K562 (cell line): ENCODE data around the gene WDR13. TPM values are rescaled to one million over a fixed set of nuclear protein-coding genes. Genes with fewer than 3 reads are reported as not detected.
A peak's percentile ranks its signal among the peaks of the same experiment; 100 is the strongest.

Source experiments
- ATAC-seq: fragments of 200-7000 bp; cut with Tn5 transposase; 3 replicates; pipeline ENCODE4 v1.9.1; 2020; ENCODE audit warnings: moderate library complexity
- BruUV-seq: library from RNA; stranded (reverse); fragments of 400-500 nt; replicated peaks from 2 replicates; lab custom pipeline; 2021; lab: Mats Ljungman, UMichigan
- CTCF ChIA-PET: fragments of 300-600 bp; formaldehyde crosslinking; extraction: SDS; loops from one replicate; lab custom pipeline; 2021; ENCODE audit warnings: low intra/inter-chr PET ratio; lab: Yijun Ruan, JAX
- POLR2A ChIA-PET: fragments of 300-600, 350-650 bp; sonication (Branson Sonifier 250); formaldehyde crosslinking; extraction: SDS; loops from one replicate; lab custom pipeline; 2021; ENCODE audit warnings: antibody characterized with exemption, inconsistent platforms; lab: Yijun Ruan, JAX
- DNase-seq, 4 experiments: peaks; one replicate each; pipeline versions ENCODE4 v3.0.0 to v3.0.0-alpha.2; 2011 to 2018; ENCODE audit warnings: low spot score in 3 of 4, mixed read lengths in 3 of 4; ENCODE audit errors: extremely low read depth in 1 of 4
- FAIRE-seq: peaks from 2 replicates; lab custom pipeline; 2011; peaks lifted over from hg19 to GRCh38; lab: Jason Lieb, UNC
- H2AFZ ChIP-seq: 2 replicates; pipeline ENCODE4 v1.6.0; 2011; ENCODE audit warnings: low read depth, low read length, control low read depth, inconsistent platforms
- H3K27ac ChIP-seq: fragments of 200-600 bp; 3 replicates; pipeline ENCODE4 v1.8.0; 2011; ENCODE audit warnings: low read depth, mild to moderate bottlenecking, control low read depth, inconsistent platforms, low read length, moderate library complexity, mixed read lengths; ENCODE audit errors: extremely low read depth
- H3K27me3 ChIP-seq, 2 experiments: fragments of 300-600 bp in 1 of 2; 2 replicates in 1 of 2; 3 replicates in 1 of 2; pipeline versions ENCODE4 v1.6.0 to v1.8.0; 2011; ENCODE audit warnings: inconsistent platforms in 2 of 2, low read length in 2 of 2, mild to moderate bottlenecking in 1 of 2, mixed read lengths in 1 of 2, moderate library complexity in 1 of 2; ENCODE audit not compliant: control insufficient read depth in 2 of 2, insufficient read depth in 2 of 2
- H3K36me3 ChIP-seq: fragments of 300-600 bp; 3 replicates; pipeline ENCODE4 v1.8.0; 2011; ENCODE audit warnings: mild to moderate bottlenecking, low read length, inconsistent platforms; ENCODE audit not compliant: control insufficient read depth, insufficient read depth
- H3K4me1 ChIP-seq, 2 experiments: fragments of 200-600 bp in 1 of 2; replicated peaks in 1 of 2; 2 replicates in 1 of 2; 3 replicates in 1 of 2; pipeline versions ENCODE4 v1.5.1 to v1.8.0; 2011; ENCODE audit warnings: inconsistent platforms in 2 of 2, low read length in 2 of 2, mild to moderate bottlenecking in 1 of 2, mixed read lengths in 1 of 2, moderate library complexity in 1 of 2; ENCODE audit not compliant: control insufficient read depth in 2 of 2, insufficient read depth in 2 of 2
- H3K4me2 ChIP-seq: 2 replicates; pipeline ENCODE4 v1.6.1; 2011; ENCODE audit warnings: low read length, control low read depth, inconsistent platforms, mixed read lengths; ENCODE audit not compliant: insufficient read depth
- H3K4me3 ChIP-seq: fragments of 200-600 bp; sonication (generic), shearing (Covaris generic); 2 replicates; pipeline ENCODE4 v1.5.1; 2016; ENCODE audit warnings: control low read depth, inconsistent platforms
- H3K79me2 ChIP-seq: fragments of 200-600 bp; 3 replicates; pipeline ENCODE4 v1.8.0; 2011; ENCODE audit warnings: low read length, inconsistent platforms; ENCODE audit not compliant: control insufficient read depth, insufficient read depth
- H3K9ac ChIP-seq, 2 experiments: 2 replicates each; pipeline versions ENCODE4 v1.6.0 to v1.6.1; 2011; ENCODE audit warnings: low read depth in 2 of 2, low read length in 2 of 2, control low read depth in 1 of 2, inconsistent platforms in 1 of 2, mild to moderate bottlenecking in 1 of 2, mixed read lengths in 1 of 2; ENCODE audit not compliant: insufficient read depth in 1 of 2
- H3K9me1 ChIP-seq: one replicate; pipeline ENCODE4 v1.6.0; 2011; ENCODE audit warnings: inconsistent platforms, mild to moderate bottlenecking, low read length, moderate library complexity; ENCODE audit not compliant: control insufficient read depth, insufficient read depth
- H3K9me3 ChIP-seq: replicated peaks from 2 replicates; pipeline ENCODE4 v1.5.1; 2011; ENCODE audit warnings: low read depth, low read length, inconsistent platforms; ENCODE audit not compliant: control insufficient read depth, insufficient read depth
- H4K20me1 ChIP-seq: replicated peaks from 2 replicates; pipeline ENCODE4 v1.6.1; 2011; ENCODE audit warnings: low read length, inconsistent platforms, mixed read lengths; ENCODE audit not compliant: control insufficient read depth, insufficient read depth
- CBX3 ChIP-seq, 2 experiments: IDR thresholded peaks; 1 replicate in 1 of 2; 2 replicates in 1 of 2; pipeline ENCODE4 v1.6.1; 2012; ENCODE audit warnings: inconsistent platforms in 2 of 2, low read length in 2 of 2, borderline replicate concordance in 1 of 2, control low read depth in 1 of 2
- HDAC2 ChIP-seq: fragments of 450-650 bp; IDR thresholded peaks from 2 replicates; pipeline ENCODE4 v1.6.1; 2016; ENCODE audit warnings: mild to moderate bottlenecking
- HNRNPK ChIP-seq: fragments of 200-400 bp; formaldehyde crosslinking; IDR thresholded peaks from one replicate; pipeline ENCODE4 v1.6.1; 2018; ENCODE audit warnings: mild to moderate bottlenecking, low read depth, low read length; ENCODE audit not compliant: poor library complexity, severe bottlenecking
- KDM4B ChIP-seq, 2 experiments: fragments of 450-650 bp in 1 of 2; sonication (generic) in 1 of 2; IDR thresholded peaks; 2 replicates each; pipeline ENCODE4 v1.6.1; 2016 to 2017; ENCODE audit warnings: borderline replicate concordance in 2 of 2, antibody characterized with exemption in 1 of 2, low read depth in 1 of 2, mild to moderate bottlenecking in 1 of 2
- MAZ ChIP-seq, 2 experiments: fragments of 450-650 bp in 1 of 2; sonication (generic) in 1 of 2; formaldehyde crosslinking; IDR thresholded peaks in 1 of 2; conservative IDR thresholded peaks in 1 of 2; 2 replicates each; pipeline versions ENCODE4 v1.4.0 to v1.5.0; 2020; ENCODE audit warnings: mild to moderate bottlenecking in 1 of 2, missing genetic modification reagents in 1 of 2
- MCM5 ChIP-seq: fragments of 450-650 bp; IDR thresholded peaks from 2 replicates; pipeline ENCODE4 v1.6.1; 2016; ENCODE audit warnings: low read depth
- MED1 ChIP-seq: sonication (generic); formaldehyde crosslinking; IDR thresholded peaks from 2 replicates; pipeline ENCODE4 v1.8.1; 2023; ENCODE audit warnings: missing genetic modification reagents, borderline replicate concordance
- PHTF2 ChIP-seq: fragments of 250-450 bp; sonication (Bioruptor Pico); IDR thresholded peaks from 2 replicates; pipeline ENCODE4 v1.5.0; 2021; ENCODE audit warnings: mild to moderate bottlenecking
- SREBF1 ChIP-seq: fragments of 150-350 bp; IDR thresholded peaks from 2 replicates; pipeline ENCODE4 v1.6.1; 2014; ENCODE audit warnings: antibody characterized with exemption, low read depth, low read length, borderline replicate concordance
- SRF ChIP-seq, 2 experiments: fragments of 250-450, 450-650 bp in 1 of 2; sonication (Bioruptor Pico) in 1 of 2; sonication (generic) in 1 of 2; formaldehyde crosslinking; IDR thresholded peaks; 2 replicates each; pipeline versions ENCODE4 v1.5.0 to v1.5.1; 2020 to 2022; ENCODE audit warnings: mild to moderate bottlenecking in 1 of 2, missing genetic modification reagents in 1 of 2
- WGBS: fragments of 100-300 bp; shearing (Covaris generic); methylation state at CpG from one replicate; pipeline ENCODE4 v1.1.6; 2016; ENCODE audit warnings: low coverage, mixed read lengths; ENCODE audit not compliant: insufficient coverage; ENCODE audit errors: missing lambda C conversion rate; 5-methylcytosine and 5-hydroxymethylcytosine counted together
- in situ Hi-C: fragments of 300-500 bp; cut with MboI; formaldehyde crosslinking; loops from 4 replicates; pipeline ENCODE4 v1.15.0; 2018; ENCODE audit warnings: inconsistent platforms, mixed read lengths
- intact Hi-C: fragments of 100-400 bp; cut with micrococcal nuclease; formaldehyde crosslinking; loops from 2 replicates; pipeline ENCODE4 v1.14.2; 2022
- polyA plus RNA-seq, 8 experiments: library from polyadenylated mRNA; depleted of rRNA in 4 of 8; stranded (reverse) in 5 of 8; unstranded in 3 of 8; fragments of >200 nt; fragmentation: Nextera tagmentation in 2 of 8; fragmentation: Illumina TruSeq in 1 of 8; extraction: Ambion mirVana in 2 of 8; extraction: Trizol in 1 of 8; gene quantifications; 2 replicates each; pipeline versions ENCODE4 v1.2.1 to v1.2.3, GENCODE V29; 2011 to 2014; ENCODE audit warnings: inconsistent platforms in 1 of 8, missing spikeins in 1 of 8
- total RNA-seq, 7 experiments: library from RNA; depleted of rRNA in 6 of 7; stranded (reverse); fragments of >200 nt in 6 of 7; fragmentation: Illumina TruSeq in 2 of 7; extraction: Trizol in 2 of 7; gene quantifications; 2 replicates each; pipeline versions ENCODE4 v1.2.1 to v1.2.3, GENCODE V29; 2011 to 2021; ENCODE audit warnings: low replicate concordance in 1 of 7
- TF ChIP-seq, protein P1 (sequence below), 3 experiments: fragments of 200-800 bp in 1 of 3; sonication (Bioruptor generic) in 1 of 3; sonication (generic) in 1 of 3; formaldehyde crosslinking in 1 of 3; IDR thresholded peaks; 2 replicates each; pipeline versions ENCODE4 v1.6.1 to v1.8.0; 2016 to 2022; ENCODE audit warnings: mild to moderate bottlenecking in 2 of 3, missing compliant biosample characterization in 2 of 3, missing genetic modification characterization in 2 of 3, missing genetic modification reagents in 1 of 3

Gene WDR13
- total and polyA plus RNA-seq, 9 of the 15 experiments (the other 6 are each of a cell fraction or from before 2014, with no cell fraction given), result 7.4 to 70.5 (median 31.4) TPM

DNA sequence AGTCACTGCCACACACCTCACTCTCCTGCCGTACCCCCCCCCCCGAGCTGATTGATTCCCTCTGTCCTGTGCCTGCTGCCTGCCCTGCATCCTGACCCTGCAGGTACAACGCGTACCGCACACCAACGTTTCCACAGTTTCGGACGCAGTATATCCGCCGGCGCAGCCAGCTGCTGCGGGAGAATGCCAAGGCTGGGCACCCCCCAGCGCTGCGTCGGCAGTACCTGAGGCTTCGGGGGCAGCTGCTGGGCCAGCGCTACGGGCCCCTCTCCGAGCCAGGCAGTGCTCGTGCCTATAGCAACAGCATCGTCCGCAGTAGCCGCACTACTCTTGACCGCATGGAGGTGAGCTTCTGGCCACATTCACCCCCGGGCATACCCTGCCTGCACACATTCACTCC lies 1.3 kb downstream of the WDR13 start:
- WGBS, result 86% methylated on average over 21 of the region's 25 CpGs
- Histone ChIP-seq H3K79me2 (peaks cover 12% of the 10 kb centered on the region), H3K9me1 (no peaks in the 10 kb centered on the region), H3K27ac (peak overlapping the region; percentile 97; the same call in 1 of the 3 replicates), H3K9ac (peak overlapping the region; percentile 3 to 93; a peak in 1 of 4 replicates), H2AFZ (0 out of 2 replicates have a peak overlapping the region, but pooled peaks have one; percentile 49), H4K20me1 (no peaks in the 10 kb centered on the region), H3K27me3 (no peaks in the 10 kb centered on the region), H3K36me3 (peaks cover 38% of the 10 kb centered on the region; the same call in 2 of the 3 replicates), H3K4me3 (no peak overlapping the region; the same call in 1 of the 2 replicates)
- in situ Hi-C loops, result no loop called here
- no peak for ATAC-seq
- POLR2A ChIA-PET, result interaction anchor here (0.6 to 1.3 kb wide), 5 partner anchors 8 to 50 kb away, joined by 3 to 6 read pairs (median 3); partner anchors contain the start of gene RBM3
- FAIRE-seq, result no peak
- CTCF ChIA-PET, result no interaction called here
- TF ChIP-seq MAZ (CRISPR knock-in tag; conservative IDR thresholded peaks at IDR 0.05 in 1 of 2, IDR thresholded peaks at IDR 0.05 in 1 of 2) (no peak), SRF (CRISPR knock-in tag; IDR thresholded peaks at IDR 0.05) (no peak), SREBF1 (no peak), HDAC2 (no peak), CBX3 (IDR thresholded peaks at IDR 0.05; ENCODE audit: borderline replicate concordance in 1 of 2, low read length in 2 of 2) (no peak), MED1 (CRISPR knock-in tag) (no peak), KDM4B (IDR thresholded peaks at IDR 0.05; ENCODE audit: borderline replicate concordance in 2 of 2, low read depth in 1 of 2) (no peak), MCM5 (no peak), PHTF2 (CRISPR knock-in tag) (no peak), HNRNPK (no peak)
- TF ChIP-seq, protein P1, sequence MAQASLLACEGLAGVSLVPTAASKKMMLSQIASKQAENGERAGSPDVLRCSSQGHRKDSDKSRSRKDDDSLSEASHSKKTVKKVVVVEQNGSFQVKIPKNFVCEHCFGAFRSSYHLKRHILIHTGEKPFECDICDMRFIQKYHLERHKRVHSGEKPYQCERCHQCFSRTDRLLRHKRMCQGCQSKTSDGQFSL (CRISPR knock-in tag; IDR thresholded peaks at IDR 0.05), result no peak
- TF ChIP-seq, protein P1 (tag; IDR thresholded peaks at IDR 0.05), result no peak
- TF ChIP-seq, all 486 proteins: peak for 0
- no peak for DNase-seq
- intact Hi-C loops, result loop anchor here (5.0 kb wide), 1 partner anchor 79 kb away; no protein-coding TSS in a partner anchor
- BruUV-seq, result no TSS peak
- H3K9me3 ChIP-seq, result no peaks in the 10 kb centered on the region
- peaks cover 5 to 36% of the 10 kb centered on the region in 2 experiments; a peak in 3 of 5 replicates for H3K4me1 ChIP-seq
- H3K4me2 ChIP-seq, result peak overlapping the region; percentile 99
